Stomach (tissue), 9 donors: ENCODE data around the gene MYT1. TPM values are rescaled to one million over a fixed set of nuclear protein-coding genes. Genes with fewer than 3 reads are reported as not detected.
"Not testable (repeated sequence)": the region's sequence is repeated elsewhere in the genome, so short reads cannot be mapped to it uniquely, and the experiment has no call there.

Experiments used
- DNase-seq, 2 donors: peaks; one replicate each; pipeline versions ENCODE4 v3.0.0 to v3.0.0-alpha.2; 2013 to 2019
- H3K27ac ChIP-seq, 5 donors: fragments of 200-600 bp in 4 of 5; sonication (generic) in 4 of 5; one replicate each; pipeline ENCODE4 v1.5.1; 2013 to 2019; ENCODE audit warnings: mild to moderate bottlenecking in 1 of 5, moderate library complexity in 1 of 5
- H3K27me3 ChIP-seq, 3 donors: fragments of 200-600 bp; sonication (generic); one replicate each; pipeline ENCODE4 v1.5.1; 2017 to 2019; ENCODE audit warnings: mixed run types in 1 of 3
- H3K36me3 ChIP-seq, 4 donors: fragments of 200-600 bp; sonication (generic); 1 replicate in 3 of 4; 2 replicates in 1 of 4; pipeline ENCODE4 v1.5.1; 2016 to 2019
- H3K4me1 ChIP-seq, 4 donors: fragments of 200-600 bp; sonication (generic); one replicate each; pipeline ENCODE4 v1.5.1; 2016 to 2019
- H3K4me3 ChIP-seq, 4 donors: fragments of 200-600 bp; sonication (generic) in 3 of 4; one replicate each; pipeline ENCODE4 v1.5.1; 2016 to 2019; ENCODE audit warnings: mild to moderate bottlenecking in 1 of 4
- H3K9me3 ChIP-seq, 4 donors: fragments of 200-600 bp; sonication (generic); one replicate each; pipeline ENCODE4 v1.5.1; 2016 to 2019
- CTCF ChIP-seq, 7 experiments: fragments of 450-650 bp in 4 of 7; fragments of 200-600 bp in 3 of 7; sonication (generic) in 3 of 7; IDR thresholded peaks; one replicate each; pipeline ENCODE4 v1.5.1; 2016 to 2019; ENCODE audit warnings: antibody characterized with exemption in 7 of 7, control low read depth in 2 of 7, mild to moderate bottlenecking in 1 of 7
- EP300 ChIP-seq: sonication (generic); formaldehyde crosslinking; IDR thresholded peaks from one replicate; pipeline ENCODE4 v1.6.1; 2017; ENCODE audit warnings: antibody characterized with exemption
- POLR2A ChIP-seq, 4 donors: fragments of 450-650 bp; IDR thresholded peaks; one replicate each; pipeline ENCODE4 v1.6.1; 2016; ENCODE audit warnings: antibody characterized with exemption in 4 of 4, control low read depth in 2 of 4, mild to moderate bottlenecking in 1 of 4, moderate library complexity in 1 of 4
- POLR2AphosphoS5 ChIP-seq, 3 donors: sonication (generic); formaldehyde crosslinking; IDR thresholded peaks; one replicate each; pipeline ENCODE4 v1.6.1; 2016; ENCODE audit warnings: antibody characterized with exemption in 3 of 3
- WGBS, 5 donors: extraction: QIAGEN DNeasy Blood & Tissue Kit in 3 of 5; methylation state at CpG; one replicate each; pipeline versions ENCODE4 v1.1.5 to v1.1.7; 2013 to 2018; 5-methylcytosine and 5-hydroxymethylcytosine counted together
- intact Hi-C: fragments of 100-400 bp; cut with DNase I; formaldehyde crosslinking; loops from one replicate; pipeline ENCODE4 v1.15.1; 2023; ENCODE audit warnings: low total_unique reads
- polyA plus RNA-seq, 3 donors: library from polyadenylated mRNA; stranded (reverse); fragments of 200-250 nt; gene quantifications; one replicate each; pipeline ENCODE4 v1.2.3, GENCODE V29; 2013
- total RNA-seq, 5 donors: library from RNA; depleted of rRNA; stranded (reverse); fragments of >200 nt; gene quantifications; one replicate each; pipeline versions ENCODE4 v1.1.0 to v1.2.3, GENCODE V29; 2014 to 2016
- donor health status: healthy with polysubstance abuse.
- donor health status: Bipolar disorder and iron deficiency.
- donor health status: healthy.

The MYT1 gene
- total and polyA plus RNA-seq, 8 donors, result 0.08 to 0.55 (median 0.25) TPM; not detected in 5

DNA sequence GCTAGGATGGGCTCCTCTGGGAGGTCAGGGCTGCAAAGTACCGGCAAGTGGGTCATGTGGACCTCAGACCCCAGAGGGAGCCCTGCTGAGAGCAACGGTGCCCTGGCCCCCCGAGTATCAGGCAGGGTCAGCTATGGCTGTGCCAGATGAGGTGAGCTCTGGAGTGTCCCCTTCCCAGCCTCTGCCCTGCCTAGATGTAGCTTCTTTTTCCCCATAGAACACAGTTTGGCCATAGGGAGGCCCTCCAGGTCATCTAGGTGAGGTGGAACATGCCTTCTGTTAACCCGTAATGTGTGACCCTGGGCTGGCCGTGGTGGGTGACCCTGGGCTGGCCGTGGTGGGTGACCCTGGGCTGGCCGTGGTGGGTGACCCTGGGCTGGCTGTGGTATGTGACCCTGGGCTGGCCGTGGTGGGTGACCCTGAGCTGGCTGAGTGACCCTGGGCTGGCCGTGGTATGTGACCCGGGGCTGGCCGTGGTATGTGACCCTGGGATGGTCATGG is 70.1 kb downstream of the MYT1 start:
- H3K27me3 ChIP-seq, result no peaks in the 10 kb centered on the region
- whole genome bisulfite sequencing, 5 donors, result 79 to 92% (median 87%) methylated on average over 7 to 11 of the region's 11 CpGs
- H3K36me3 ChIP-seq, result no peaks in the 10 kb centered on the region
- H3K27ac ChIP-seq, result no peak overlapping the region
- no peaks in the 10 kb centered on the region for H3K9me3 ChIP-seq
- intact Hi-C loops, result no loop called here
- no peak overlapping the region for H3K4me3 ChIP-seq
- peaks cover 0 to 6% (median 0%) of the 10 kb centered on the region in 4 donors for H3K4me1 ChIP-seq
- no peak for DNase-seq
- TF ChIP-seq POLR2AphosphoS5 (IDR thresholded peaks at IDR 0.05) (no peak), CTCF (IDR thresholded peaks at IDR 0.05) (no peak)

- H3K4me1 ChIP-seq, H3K27me3 ChIP-seq, H3K36me3 ChIP-seq, H3K4me3 ChIP-seq, DNase-seq, H3K27ac ChIP-seq, H3K9me3 ChIP-seq, intact Hi-C loops: not testable (repeated sequence)
- 93 to 100% (median 95%) methylated on average over 2 to 17 of the region's 17 CpGs for WGBS, 5 donors
These were observed 70.8 kb downstream of the MYT1 start for GRCh38 chr20:64234921-64235565.

DNA sequence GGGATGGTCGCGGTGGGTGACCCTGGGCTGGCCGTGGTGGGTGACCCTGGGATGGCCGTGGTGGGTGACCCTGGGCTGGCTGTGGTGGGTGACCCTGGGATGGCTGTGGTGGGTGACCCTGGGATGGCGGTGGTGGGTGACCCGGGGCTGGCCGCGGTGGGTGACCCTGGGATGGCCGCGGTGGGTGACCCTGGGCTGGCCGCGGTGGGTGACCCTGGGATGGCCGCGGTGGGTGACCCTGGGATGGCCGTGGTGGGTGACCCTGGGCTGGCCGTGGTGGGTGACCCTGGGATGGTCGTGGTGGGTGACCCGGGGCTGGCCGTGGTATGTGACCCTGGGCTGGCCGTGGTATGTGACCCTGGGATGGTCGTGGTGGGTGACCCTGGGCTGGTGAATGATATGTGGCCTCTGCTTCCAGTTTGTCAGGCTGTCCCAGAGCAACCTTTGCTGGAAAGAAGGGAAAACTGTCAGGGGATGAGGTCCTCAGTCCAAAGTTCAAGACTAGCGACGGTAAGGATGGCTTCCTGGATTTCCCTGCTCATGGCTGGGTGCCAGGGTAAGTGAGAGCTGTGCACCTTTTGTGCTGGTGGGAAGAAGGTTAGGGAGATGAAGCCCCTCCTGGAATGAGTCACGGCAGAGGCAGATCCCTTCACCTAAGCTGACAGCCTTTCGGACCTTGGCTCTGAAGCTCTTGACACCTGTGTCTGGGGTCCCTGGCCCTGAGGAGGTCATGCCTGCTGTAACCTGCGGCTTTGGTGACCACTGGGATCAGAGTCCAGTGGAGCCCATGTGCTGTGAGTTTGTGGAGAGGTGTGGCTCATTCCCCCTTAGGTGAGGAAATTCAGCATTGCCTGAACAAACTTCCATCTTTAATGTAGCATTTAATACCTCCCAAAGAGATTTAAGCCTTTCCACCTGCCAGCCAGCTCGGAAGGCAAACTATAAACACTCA is 72.2 kb downstream of the MYT1 start:
- H3K4me1 ChIP-seq, result peaks cover 0 to 6% (median 0%) of the 10 kb centered on the region in 4 donors
- intact Hi-C loops, result no loop called here
- 81 to 92% (median 86%) methylated on average over 8 to 27 of the region's 27 CpGs for WGBS, 5 donors
- no peaks in the 10 kb centered on the region for H3K36me3 ChIP-seq
- DNase-seq, result no peak
- H3K4me3 ChIP-seq, result no peak overlapping the region
- no peaks in the 10 kb centered on the region for H3K9me3 ChIP-seq
- no peak for TF ChIP-seq CTCF (IDR thresholded peaks at IDR 0.05)
- TF ChIP-seq EP300, result no peak
- TF ChIP-seq POLR2A (IDR thresholded peaks at IDR 0.05), result no peak
- TF ChIP-seq POLR2AphosphoS5 (IDR thresholded peaks at IDR 0.05), result no peak
- no peaks in the 10 kb centered on the region for H3K27me3 ChIP-seq
- H3K27ac ChIP-seq, result no peak overlapping the region

GRCh38 chr20:64237316-64237715 is 73.1 kb downstream of the MYT1 start:
- H3K36me3 ChIP-seq, result no peaks in the 10 kb centered on the region
- H3K4me1 ChIP-seq, result peaks cover 0 to 6% (median 0%) of the 10 kb centered on the region in 4 donors
- intact Hi-C loops, result no loop called here
- TF ChIP-seq CTCF (IDR thresholded peaks at IDR 0.05) (no peak), POLR2A (IDR thresholded peaks at IDR 0.05) (no peak), EP300 (no peak), POLR2AphosphoS5 (IDR thresholded peaks at IDR 0.05) (no peak)
- no peaks in the 10 kb centered on the region for H3K9me3 ChIP-seq
- WGBS, 5 donors, result 86 to 94% (median 90%) methylated on average over 15 to 17 of the region's 17 CpGs
- DNase-seq, result no peak
- no peak overlapping the region for H3K4me3 ChIP-seq
- no peaks in the 10 kb centered on the region for H3K27me3 ChIP-seq
- no peak overlapping the region for H3K27ac ChIP-seq
